Gastrocnemius medialis (tissue), 4 donors: ENCODE results near the gene UBR3. TPM values are rescaled to one million over a fixed set of nuclear protein-coding genes. Genes with fewer than 3 reads are reported as not detected.

ENCODE experiments used
- ATAC-seq, 2 donors: fragments of 150-250 bp; one replicate each; pipeline ENCODE4 v1.9.1; 2016
- DNase-seq, 2 donors: peaks; one replicate each; pipeline ENCODE4 v3.0.0-alpha.2; 2019
- H3K27ac ChIP-seq, 4 donors: fragments of 200-600 bp; sonication (generic); 1 replicate in 1 of 4; 2 replicates in 3 of 4; pipeline ENCODE4 v1.5.1; 2016 to 2018; ENCODE audit warnings: mild to moderate bottlenecking in 2 of 4, moderate library complexity in 1 of 4
- H3K27me3 ChIP-seq, 3 donors: fragments of 200-600 bp; sonication (generic) in 2 of 3; 1 replicate in 1 of 3; 2 replicates in 2 of 3; pipeline versions ENCODE4 v1.5.1 to v1.6.0; 2016 to 2019; ENCODE audit warnings: mild to moderate bottlenecking in 1 of 3, moderate library complexity in 1 of 3
- H3K36me3 ChIP-seq, 2 donors: fragments of 200-600 bp; sonication (generic) in 1 of 2; one replicate each; pipeline ENCODE4 v1.5.1; 2017 to 2018
- H3K4me1 ChIP-seq, 2 donors: fragments of 200-600 bp; sonication (generic) in 1 of 2; one replicate each; pipeline ENCODE4 v1.5.1; 2016 to 2017; ENCODE audit warnings: mild to moderate bottlenecking in 2 of 2
- H3K4me3 ChIP-seq, 4 donors: fragments of 200-600 bp; sonication (generic) in 3 of 4; 1 replicate in 1 of 4; 2 replicates in 3 of 4; pipeline ENCODE4 v1.5.1; 2016 to 2019; ENCODE audit warnings: mild to moderate bottlenecking in 2 of 4
- H3K9me3 ChIP-seq, 3 donors: fragments of 200-600 bp; sonication (generic) in 2 of 3; 1 replicate in 1 of 3; 2 replicates in 2 of 3; pipeline ENCODE4 v1.5.1; 2016 to 2019
- CTCF ChIP-seq, 5 experiments: fragments of 450-650 bp in 3 of 5; fragments of 200-600 bp in 2 of 5; sonication (generic) in 2 of 5; IDR thresholded peaks in 4 of 5; conservative IDR thresholded peaks in 1 of 5; 1 replicate in 4 of 5; 2 replicates in 1 of 5; pipeline ENCODE4 v1.5.1; 2016 to 2019; ENCODE audit warnings: antibody characterized with exemption in 5 of 5, mild to moderate bottlenecking in 3 of 5, moderate library complexity in 3 of 5
- POLR2A ChIP-seq, 2 donors: fragments of 450-650 bp; IDR thresholded peaks; one replicate each; pipeline ENCODE4 v1.6.1; 2017; ENCODE audit warnings: antibody characterized with exemption in 2 of 2, mild to moderate bottlenecking in 2 of 2, moderate library complexity in 2 of 2
- in situ Hi-C, 4 donors: fragments of 200-750 bp; cut with MboI; loops; one replicate each; pipeline versions ENCODE4 v1.15.0 to v1.8.0; 2017; ENCODE audit warnings: low sequenced_read_pairs in 4 of 4
- intact Hi-C: fragments of 100-400 bp; cut with DNase I; formaldehyde crosslinking; loops from one replicate; pipeline ENCODE4 v1.15.1; 2023; ENCODE audit warnings: low total_unique reads
- total RNA-seq, 4 donors: library from RNA; depleted of rRNA; stranded (reverse); fragments of >200 nt; gene quantifications; one replicate each; pipeline versions ENCODE4 v1.1.0 to v1.2.3, GENCODE V29; 2016

The UBR3 gene
- total RNA-seq, 4 donors from 2014 or later: 178 to 247 (median 187) TPM

GRCh38 chr2:170086117-170086688 lies 258.9 kb downstream of the UBR3 start:
- Histone ChIP-seq H3K36me3 (peaks cover 0 to 17% of the 10 kb centered on the region in 2 donors), H3K27me3 (no peaks in the 10 kb centered on the region), H3K9me3 (no peaks in the 10 kb centered on the region), H3K4me3 (no peak overlapping the region), H3K27ac (no peak overlapping the region), H3K4me1 (no peaks in the 10 kb centered on the region)
- TF ChIP-seq CTCF (IDR thresholded peaks at IDR 0.05 in 4 of 5, conservative IDR thresholded peaks at IDR 0.05 in 1 of 5) (no peak), POLR2A (IDR thresholded peaks at IDR 0.05) (no peak)
- ATAC-seq: peak in 1 of 2 donors; percentile 14
- DNase-seq: no peak
- intact Hi-C loops (no loop called here), in situ Hi-C loops (no loop called here)

- intact Hi-C loops: no loop called here
- Histone ChIP-seq H3K4me3 (no peak overlapping the region), H3K9me3 (no peaks in the 10 kb centered on the region), H3K36me3 (peaks cover 0 to 10% of the 10 kb centered on the region in 2 donors), H3K4me1 (no peaks in the 10 kb centered on the region), H3K27ac (no peak overlapping the region), H3K27me3 (no peaks in the 10 kb centered on the region)
- TF ChIP-seq POLR2A (IDR thresholded peaks at IDR 0.05) (no peak), CTCF (IDR thresholded peaks at IDR 0.05 in 4 of 5, conservative IDR thresholded peaks at IDR 0.05 in 1 of 5) (no peak)
- DNase-seq: no peak
- in situ Hi-C loops: no loop called here
- peak in 1 of 2 donors; percentile 19 for ATAC-seq
Measured at GRCh38 chr2:170086751-170087412, 259.6 kb downstream of the UBR3 start.

GRCh38 chr2:170087413-170087793 lies 260.1 kb downstream of the UBR3 start:
- Histone ChIP-seq H3K27me3 (no peaks in the 10 kb centered on the region), H3K9me3 (no peaks in the 10 kb centered on the region), H3K4me3 (no peak overlapping the region), H3K27ac (no peak overlapping the region), H3K4me1 (no peaks in the 10 kb centered on the region), H3K36me3 (peaks cover 0 to 5% of the 10 kb centered on the region in 2 donors)
- intact Hi-C loops (no loop called here), in situ Hi-C loops (no loop called here)
- no peak for TF ChIP-seq POLR2A (IDR thresholded peaks at IDR 0.05)
- ATAC-seq: no peak
- no peak for DNase-seq

- Histone ChIP-seq H3K27ac (no peak overlapping the region), H3K27me3 (no peaks in the 10 kb centered on the region), H3K4me3 (no peak overlapping the region), H3K4me1 (no peaks in the 10 kb centered on the region), H3K36me3 (no peaks in the 10 kb centered on the region), H3K9me3 (no peaks in the 10 kb centered on the region)
- intact Hi-C loops (no loop called here), in situ Hi-C loops (no loop called here)
- no peak for TF ChIP-seq CTCF (IDR thresholded peaks at IDR 0.05 in 4 of 5, conservative IDR thresholded peaks at IDR 0.05 in 1 of 5)
- no peak for TF ChIP-seq POLR2A (IDR thresholded peaks at IDR 0.05)
- no peak for DNase-seq
- ATAC-seq: no peak
Measured at GRCh38 chr2:170088776-170089175, 261.5 kb downstream of the UBR3 start.

- intact Hi-C loops (no loop called here), in situ Hi-C loops (no loop called here)
- H3K9me3 ChIP-seq: no peaks in the 10 kb centered on the region
- no peaks in the 10 kb centered on the region for H3K36me3 ChIP-seq
- no peak for TF ChIP-seq POLR2A (IDR thresholded peaks at IDR 0.05)
- TF ChIP-seq CTCF (IDR thresholded peaks at IDR 0.05 in 4 of 5, conservative IDR thresholded peaks at IDR 0.05 in 1 of 5): no peak
- DNase-seq: no peak
- H3K4me3 ChIP-seq: no peak overlapping the region
- no peak for ATAC-seq
- no peaks in the 10 kb centered on the region for H3K27me3 ChIP-seq
- no peak overlapping the region for H3K27ac ChIP-seq
- no peaks in the 10 kb centered on the region for H3K4me1 ChIP-seq
Measured at GRCh38 chr2:170090229-170090628, 263.0 kb downstream of the UBR3 start.
